Measurements from ENCODE around the gene HES5.
A peak's percentile ranks its signal among the peaks of the same experiment; 100 is the strongest.
"Not testable (repeated sequence)": the region's sequence is repeated elsewhere in the genome, so short reads cannot be mapped to it uniquely, and the experiment has no call there.

The HES5 gene

DNA sequence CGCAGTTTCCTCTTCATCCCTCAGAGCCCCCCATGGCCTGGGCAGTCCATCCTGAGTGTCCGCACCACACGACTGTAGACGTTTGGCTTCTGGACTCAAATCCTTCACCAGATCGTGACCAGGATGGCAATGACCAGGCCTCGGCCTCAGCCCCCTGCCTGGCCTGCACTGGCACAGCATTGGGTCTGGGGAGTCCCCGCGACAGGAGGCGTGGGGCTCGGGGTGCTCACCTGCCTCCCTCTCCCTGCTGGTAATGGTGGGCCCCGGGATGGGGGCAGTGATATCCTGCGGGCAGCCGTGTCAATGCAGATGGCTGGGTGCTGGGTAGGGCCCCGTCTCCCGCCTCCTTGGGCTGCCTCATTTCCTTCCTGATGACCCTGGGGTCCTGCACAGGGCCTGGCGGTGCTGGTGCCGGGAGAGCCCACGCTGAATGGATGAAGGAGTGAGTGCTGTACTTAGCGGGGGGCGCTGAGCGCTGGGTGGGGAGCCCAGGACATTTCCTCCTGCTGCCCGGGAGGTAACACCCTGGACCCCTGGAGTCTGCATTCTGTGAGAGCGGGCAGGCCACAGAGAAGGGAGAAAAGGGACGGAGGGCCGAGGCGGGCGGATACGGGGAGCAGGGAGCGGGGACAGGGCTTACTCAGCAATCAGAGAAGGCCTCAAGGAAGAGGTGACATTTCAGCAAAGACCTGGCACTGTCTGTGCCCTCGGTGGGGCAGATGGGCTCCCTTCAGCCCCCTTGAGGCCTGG lies 24.0 kb upstream of the HES5 start:
- H3K9me3 ChIP-seq (ENCODE audit: insufficient read depth, low read length): no peaks in the 10 kb centered on the region
- TF ChIP-seq EZH2phosphoT487 (IDR thresholded peaks at IDR 0.05; ENCODE audit: low read depth): no peak
- TF ChIP-seq, protein P1, sequence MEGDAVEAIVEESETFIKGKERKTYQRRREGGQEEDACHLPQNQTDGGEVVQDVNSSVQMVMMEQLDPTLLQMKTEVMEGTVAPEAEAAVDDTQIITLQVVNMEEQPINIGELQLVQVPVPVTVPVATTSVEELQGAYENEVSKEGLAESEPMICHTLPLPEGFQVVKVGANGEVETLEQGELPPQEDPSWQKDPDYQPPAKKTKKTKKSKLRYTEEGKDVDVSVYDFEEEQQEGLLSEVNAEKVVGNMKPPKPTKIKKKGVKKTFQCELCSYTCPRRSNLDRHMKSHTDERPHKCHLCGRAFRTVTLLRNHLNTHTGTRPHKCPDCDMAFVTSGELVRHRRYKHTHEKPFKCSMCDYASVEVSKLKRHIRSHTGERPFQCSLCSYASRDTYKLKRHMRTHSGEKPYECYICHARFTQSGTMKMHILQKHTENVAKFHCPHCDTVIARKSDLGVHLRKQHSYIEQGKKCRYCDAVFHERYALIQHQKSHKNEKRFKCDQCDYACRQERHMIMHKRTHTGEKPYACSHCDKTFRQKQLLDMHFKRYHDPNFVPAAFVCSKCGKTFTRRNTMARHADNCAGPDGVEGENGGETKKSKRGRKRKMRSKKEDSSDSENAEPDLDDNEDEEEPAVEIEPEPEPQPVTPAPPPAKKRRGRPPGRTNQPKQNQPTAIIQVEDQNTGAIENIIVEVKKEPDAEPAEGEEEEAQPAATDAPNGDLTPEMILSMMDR (IDR thresholded peaks at IDR 0.05; ENCODE audit: low read depth, low read length): no peak
- peaks cover 55% of the 10 kb centered on the region for H3K4me1 ChIP-seq (ENCODE audit: low read length)
- no peaks in the 10 kb centered on the region for H3K27me3 ChIP-seq (ENCODE audit: low read depth, low read length)
- H3K4me2 ChIP-seq (ENCODE audit: low read length): no peak overlapping the region
- H4K20me1 ChIP-seq (ENCODE audit: insufficient read depth, low read length): no peaks in the 10 kb centered on the region
- H3K4me3 ChIP-seq (ENCODE audit: low read length): no peak overlapping the region
- H3K27ac ChIP-seq (ENCODE audit: low read length): no peak overlapping the region
- no peaks in the 10 kb centered on the region; the same call in 1 of the 2 replicates for H3K79me2 ChIP-seq (ENCODE audit: low read length)
- no peak overlapping the region for H3K9ac ChIP-seq (ENCODE audit: low read length)
- no peak overlapping the region for H2AFZ ChIP-seq (ENCODE audit: low read depth, low read length)
- peaks cover 14% of the 10 kb centered on the region for H3K36me3 ChIP-seq (replicated peaks; ENCODE audit: low read depth, low read length)

DNA sequence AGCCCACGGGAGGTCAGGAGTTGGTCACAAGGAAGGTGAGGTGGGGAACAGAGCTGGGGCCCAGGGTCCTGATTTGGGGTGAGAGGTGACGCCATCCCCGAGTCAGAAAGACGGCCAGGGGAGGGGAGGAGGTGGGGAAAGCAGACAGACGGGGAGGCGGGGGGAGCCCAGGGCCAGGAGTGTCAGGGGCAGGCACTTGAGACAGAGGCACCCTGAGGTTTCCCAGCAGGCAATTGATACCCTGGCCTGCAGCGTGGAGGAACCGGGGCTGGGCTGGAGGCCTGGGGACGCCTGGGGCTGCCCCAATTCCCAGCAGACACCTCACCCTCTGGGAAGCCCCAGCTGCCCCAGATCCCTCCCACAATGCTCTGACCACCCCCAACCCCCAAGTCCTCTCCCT lies 23.0 kb upstream of the HES5 start:
- not testable (repeated sequence) for H3K4me2 ChIP-seq (ENCODE audit: low read length); H3K79me2 ChIP-seq (ENCODE audit: low read length); H3K4me3 ChIP-seq (ENCODE audit: low read length); H3K27me3 ChIP-seq (ENCODE audit: low read depth, low read length); H3K36me3 ChIP-seq (replicated peaks; ENCODE audit: low read depth, low read length); H2AFZ ChIP-seq (ENCODE audit: low read depth, low read length); H3K9me3 ChIP-seq (ENCODE audit: insufficient read depth, low read length); H4K20me1 ChIP-seq (ENCODE audit: insufficient read depth, low read length); H3K27ac ChIP-seq (ENCODE audit: low read length); H3K9ac ChIP-seq (ENCODE audit: low read length)
- H3K4me1 ChIP-seq (ENCODE audit: low read length): peaks cover 62% of the 10 kb centered on the region

DNA sequence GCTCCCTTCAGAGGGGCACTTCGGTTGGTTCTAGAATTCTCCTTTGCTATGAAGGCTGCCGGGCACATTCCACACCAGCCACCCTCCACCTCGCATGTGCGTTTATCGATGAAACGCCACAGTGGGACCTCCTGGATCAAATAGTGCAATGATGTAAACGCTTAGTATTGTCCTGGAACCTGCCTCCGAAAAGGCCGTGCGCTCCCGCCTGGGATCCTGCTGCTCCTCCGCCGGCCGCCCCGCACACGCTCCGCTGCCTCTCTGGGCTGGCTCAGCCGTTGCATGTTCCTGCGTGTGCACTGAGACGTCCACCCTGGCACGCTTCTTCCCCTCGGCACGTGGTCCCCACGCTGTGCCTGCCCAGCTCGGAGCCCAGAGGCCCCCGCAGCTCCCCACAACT lies 22.1 kb upstream of the HES5 start:
- Histone ChIP-seq H3K36me3 (replicated peaks; ENCODE audit: low read depth, low read length) (no peaks in the 10 kb centered on the region), H3K27me3 (ENCODE audit: low read depth, low read length) (no peaks in the 10 kb centered on the region), H3K9ac (ENCODE audit: low read length) (no peak overlapping the region), H4K20me1 (ENCODE audit: insufficient read depth, low read length) (no peaks in the 10 kb centered on the region), H2AFZ (ENCODE audit: low read depth, low read length) (no peak overlapping the region), H3K4me3 (ENCODE audit: low read length) (no peak overlapping the region), H3K27ac (ENCODE audit: low read length) (no peak overlapping the region), H3K4me1 (ENCODE audit: low read length) (peaks cover 65% of the 10 kb centered on the region), H3K79me2 (ENCODE audit: low read length) (no peaks in the 10 kb centered on the region; the same call in 1 of the 2 replicates), H3K9me3 (ENCODE audit: insufficient read depth, low read length) (no peaks in the 10 kb centered on the region), H3K4me2 (ENCODE audit: low read length) (no peak overlapping the region)
- TF ChIP-seq, protein P1 (IDR thresholded peaks at IDR 0.05; ENCODE audit: low read depth, low read length): no peak
- TF ChIP-seq EZH2phosphoT487 (IDR thresholded peaks at IDR 0.05; ENCODE audit: low read depth): no peak

DNA sequence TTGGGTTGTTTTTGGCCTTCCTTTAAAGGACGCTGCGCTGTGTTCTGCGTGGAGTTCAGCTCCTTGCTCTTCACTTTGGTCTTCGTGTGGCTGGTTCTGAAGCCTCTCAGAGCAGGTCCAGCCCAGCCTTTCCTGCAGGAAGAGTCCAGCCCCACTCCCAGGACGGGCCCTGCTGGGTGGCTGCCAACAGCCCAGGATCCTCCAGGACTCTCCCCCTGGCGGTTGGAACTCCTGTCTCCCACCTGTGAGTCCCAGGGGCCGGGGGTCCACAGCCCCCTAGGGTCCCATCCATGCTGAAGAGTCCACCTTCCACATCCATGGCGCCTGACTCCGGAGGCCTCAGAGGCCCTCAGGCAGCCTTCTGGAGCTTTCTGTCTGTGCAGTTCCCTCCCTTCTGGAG lies 21.5 kb upstream of the HES5 start:
- H3K36me3 ChIP-seq (replicated peaks; ENCODE audit: low read depth, low read length); H2AFZ ChIP-seq (ENCODE audit: low read depth, low read length); H3K9ac ChIP-seq (ENCODE audit: low read length); H3K4me2 ChIP-seq (ENCODE audit: low read length); H3K27me3 ChIP-seq (ENCODE audit: low read depth, low read length); H3K9me3 ChIP-seq (ENCODE audit: insufficient read depth, low read length); H3K79me2 ChIP-seq (ENCODE audit: low read length); H3K27ac ChIP-seq (ENCODE audit: low read length); H3K4me3 ChIP-seq (ENCODE audit: low read length); H4K20me1 ChIP-seq (ENCODE audit: insufficient read depth, low read length): not testable (repeated sequence)
- H3K4me1 ChIP-seq (ENCODE audit: low read length): peaks cover 59% of the 10 kb centered on the region

DNA sequence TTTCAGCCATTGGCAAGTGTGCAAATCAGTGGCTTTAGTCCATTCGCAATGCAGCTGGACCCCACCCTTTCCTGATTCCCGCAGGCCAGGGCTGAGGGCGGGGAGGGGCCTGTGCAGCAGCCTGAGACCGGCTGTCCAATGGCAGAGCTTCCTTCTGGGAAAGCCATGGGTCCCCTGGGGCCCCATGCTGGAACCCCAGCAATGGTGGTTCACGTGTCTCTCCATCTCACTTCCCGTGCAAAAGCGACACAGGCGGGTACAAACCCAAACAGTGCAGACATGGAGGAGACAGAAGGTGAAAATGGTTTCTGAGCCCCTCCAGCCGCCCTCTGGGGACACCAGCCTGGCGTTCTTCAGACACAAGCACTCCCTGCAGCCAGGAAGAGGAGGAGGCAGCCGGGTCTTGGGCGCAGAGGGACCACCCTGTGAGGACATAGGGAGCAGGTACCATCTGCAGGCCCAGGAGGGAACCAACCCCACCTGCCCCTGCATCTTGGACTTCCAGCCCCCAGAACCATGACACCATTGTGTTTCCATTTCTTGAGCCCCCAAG lies 20.3 kb upstream of the HES5 start:
- Histone ChIP-seq H3K9ac (ENCODE audit: low read length) (peak overlapping the region; percentile 33; the same call in 1 of the 2 replicates), H3K4me1 (ENCODE audit: low read length) (peaks cover 56% of the 10 kb centered on the region), H3K4me3 (ENCODE audit: low read length) (peak overlapping the region; percentile 40), H3K4me2 (ENCODE audit: low read length) (peak overlapping the region; percentile 89), H3K27ac (ENCODE audit: low read length) (peak overlapping the region; percentile 99)
- not testable (repeated sequence) for H2AFZ ChIP-seq (ENCODE audit: low read depth, low read length); H4K20me1 ChIP-seq (ENCODE audit: insufficient read depth, low read length); H3K9me3 ChIP-seq (ENCODE audit: insufficient read depth, low read length); H3K27me3 ChIP-seq (ENCODE audit: low read depth, low read length); H3K79me2 ChIP-seq (ENCODE audit: low read length); H3K36me3 ChIP-seq (replicated peaks; ENCODE audit: low read depth, low read length)

DNA sequence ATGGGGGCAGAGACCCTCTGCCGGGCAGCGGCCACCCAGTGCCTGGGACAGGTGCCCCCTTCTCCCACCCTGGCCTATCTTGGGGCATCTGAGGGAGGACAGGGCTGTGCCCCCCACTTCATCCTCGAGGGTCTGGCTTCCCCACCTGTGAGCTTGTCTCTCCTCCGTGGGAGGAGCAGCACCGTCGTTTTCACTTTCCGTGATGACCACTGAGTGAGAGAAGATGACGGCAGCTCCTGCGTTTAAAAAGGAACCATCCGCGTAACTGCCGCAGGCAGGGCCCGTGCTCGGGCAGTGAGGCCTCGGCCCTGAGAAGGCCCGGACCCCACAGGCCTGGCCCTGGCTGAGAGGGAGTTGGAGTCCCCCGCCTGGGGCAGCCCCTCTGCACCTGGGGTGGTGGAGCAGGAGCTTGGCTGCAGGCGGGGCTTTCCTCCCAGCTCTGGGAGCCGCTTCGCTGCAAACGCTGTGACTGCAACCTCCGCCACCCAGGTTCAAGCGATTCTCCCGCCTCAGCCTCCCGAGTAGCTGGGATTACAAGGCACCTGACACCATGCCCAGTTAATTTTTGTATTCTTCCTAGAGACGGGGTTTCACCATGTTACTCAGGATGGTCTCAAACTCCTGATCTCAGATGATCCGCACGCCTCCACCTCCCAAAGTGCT lies 19.4 kb upstream of the HES5 start:
- not testable (repeated sequence) for H3K9me3 ChIP-seq (ENCODE audit: insufficient read depth, low read length); H4K20me1 ChIP-seq (ENCODE audit: insufficient read depth, low read length); H3K27me3 ChIP-seq (ENCODE audit: low read depth, low read length); H3K79me2 ChIP-seq (ENCODE audit: low read length); H3K36me3 ChIP-seq (replicated peaks; ENCODE audit: low read depth, low read length); H2AFZ ChIP-seq (ENCODE audit: low read depth, low read length)
- Histone ChIP-seq H3K4me2 (ENCODE audit: low read length) (peak overlapping the region; percentile 89), H3K4me3 (ENCODE audit: low read length) (peak overlapping the region; percentile 80), H3K9ac (ENCODE audit: low read length) (peak overlapping the region; percentile 98), H3K27ac (ENCODE audit: low read length) (peak overlapping the region; percentile 99), H3K4me1 (ENCODE audit: low read length) (peaks cover 48% of the 10 kb centered on the region)
